ENCODE data around the gene JUNB.
A peak's percentile ranks its signal among the peaks of the same experiment; 100 is the strongest.

JUNB gene

DNA sequence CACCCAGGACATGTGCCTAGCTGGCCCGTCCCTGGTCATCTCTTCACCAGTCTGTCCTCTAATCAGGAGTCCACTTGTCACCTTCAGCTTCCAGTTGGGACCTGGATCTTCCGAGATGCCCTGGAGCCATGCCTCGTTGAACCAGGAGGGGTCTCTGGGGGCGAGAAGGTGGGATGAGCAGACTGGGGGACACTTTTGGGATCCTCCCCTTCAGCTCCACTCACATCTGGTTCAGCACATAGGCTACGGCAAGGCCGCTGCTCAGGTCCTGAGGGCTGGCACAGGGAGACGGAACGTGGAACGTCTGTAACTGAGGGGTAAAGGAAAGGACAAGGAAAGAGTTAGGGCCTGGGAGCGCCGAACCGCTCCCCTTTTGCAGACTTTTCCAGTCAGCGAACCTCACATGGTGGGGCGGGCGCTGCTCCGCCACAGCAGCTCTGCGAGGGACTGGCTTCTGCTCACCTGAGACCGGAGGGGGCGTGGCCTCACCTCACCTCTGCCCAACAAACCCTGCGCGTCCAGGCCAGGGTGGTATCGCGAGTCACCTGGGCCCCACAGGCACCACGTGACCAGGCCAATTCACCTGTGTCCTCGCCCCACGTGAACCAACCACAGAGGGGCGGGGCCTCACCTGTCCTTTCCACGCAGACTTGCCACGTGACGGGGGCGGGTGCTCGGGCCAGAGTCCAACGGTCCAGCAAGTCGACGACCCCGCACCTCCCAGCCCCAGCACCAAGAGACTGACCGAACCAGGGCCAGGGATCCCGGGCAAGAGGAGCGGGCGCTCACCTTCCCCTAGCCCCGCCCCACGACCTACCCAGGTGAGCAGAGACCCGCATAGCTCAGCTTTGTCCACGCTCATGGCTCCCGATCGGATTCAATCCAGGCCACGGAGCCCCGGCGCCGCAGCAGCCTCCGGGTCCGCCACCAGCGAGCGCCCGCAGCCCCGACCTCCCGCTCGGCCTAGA, 16.4 kb upstream of the JUNB start, which contains the start of gene HOOK2:
HOOK2 (minus strand) TSS at position 965 of the 968 bp plus-strand sequence; CDS start at position 862, 103 bp downstream.
- no peak for DNase-seq

DNA sequence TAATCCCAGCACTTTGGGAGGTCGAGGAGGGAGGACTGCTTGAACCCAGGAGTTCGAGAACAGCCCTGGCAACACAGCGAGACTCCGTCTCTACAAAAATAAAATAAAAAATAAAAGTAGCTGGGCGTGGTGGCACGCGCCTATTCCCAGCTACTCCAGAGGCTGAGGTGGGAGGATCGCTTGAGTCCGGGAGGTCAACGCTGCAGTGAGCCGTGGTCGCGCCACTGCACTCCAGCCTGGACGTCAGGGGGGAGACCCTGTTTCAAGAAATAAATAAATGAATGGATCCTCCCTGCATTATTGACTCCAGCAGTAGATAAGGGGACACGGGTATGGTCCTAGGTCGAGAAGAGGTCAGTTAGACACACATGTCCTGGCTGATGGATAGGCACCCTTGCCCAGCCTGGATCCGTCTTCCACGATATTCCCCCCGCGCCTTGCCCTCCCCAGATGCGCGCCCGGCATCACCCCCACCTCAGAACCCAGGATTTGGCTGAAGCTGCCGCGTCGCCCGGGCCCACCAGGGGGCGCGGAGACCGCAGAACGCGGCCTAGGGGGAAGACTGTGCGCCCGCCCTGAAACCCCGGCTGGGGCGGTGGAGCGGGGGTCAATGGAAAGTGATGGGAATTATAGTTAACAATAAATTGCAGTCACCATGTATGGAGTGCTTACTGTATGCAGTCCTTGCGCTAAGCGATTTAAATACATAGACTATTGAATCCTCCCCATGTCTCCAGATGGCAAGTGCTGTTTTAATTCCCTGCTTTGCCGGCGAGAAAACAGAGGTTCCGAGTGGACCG, 13.9 kb upstream of the JUNB start:
- DNase-seq = peak; percentile 87 to 90

DNA sequence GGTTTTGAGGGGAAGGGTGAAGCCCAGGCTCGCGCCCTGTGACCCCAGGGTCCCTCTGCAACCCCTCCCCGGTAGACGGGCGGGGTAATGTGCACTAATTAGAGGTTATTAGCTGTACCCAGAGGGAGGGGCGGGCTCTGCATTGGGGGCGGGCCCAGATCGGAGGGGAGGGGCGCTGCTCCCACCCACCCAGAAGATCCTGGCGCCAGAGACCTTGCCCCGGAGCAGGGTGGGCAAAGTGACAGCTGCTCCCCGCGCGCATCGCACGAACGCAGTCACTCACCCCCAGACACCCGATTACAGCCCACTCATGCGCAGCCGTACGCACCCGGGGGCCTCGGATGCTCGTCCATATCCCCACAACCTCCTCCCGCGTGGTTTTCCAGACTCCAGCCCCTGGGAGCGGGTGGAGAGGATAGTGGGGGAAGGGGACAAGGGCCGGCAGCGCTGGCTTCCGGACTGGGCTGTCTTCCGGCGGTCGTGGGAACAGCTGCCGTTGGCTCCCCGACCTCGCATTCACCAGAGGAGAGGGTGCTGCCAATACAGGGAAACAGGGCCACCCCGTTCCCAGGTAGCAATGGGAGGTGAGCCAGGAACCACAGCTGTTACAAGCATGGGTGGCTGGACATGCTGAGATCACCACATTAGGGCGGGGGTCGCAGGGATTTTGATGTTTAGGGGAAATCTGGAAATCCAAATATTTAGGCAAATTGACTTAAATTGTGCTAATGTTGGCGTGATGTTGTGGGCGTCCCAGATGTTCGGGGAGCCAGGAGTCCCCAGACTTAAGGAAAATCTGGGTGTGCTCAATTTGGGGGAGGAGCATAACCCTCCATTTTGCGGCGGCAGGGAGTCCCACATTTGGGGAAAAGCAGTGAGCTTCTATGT, 13.0 kb upstream of the JUNB start:
- peak; percentile 64 to 70 for DNase-seq

GRCh38 chr19:12778905-12779161, 12.5 kb upstream of the JUNB start:
- no peak for DNase-seq

- no peak for DNase-seq
Measured at GRCh38 chr19:12779162-12779993, 11.9 kb upstream of the JUNB start.

- DNase-seq = no peak
Measured at GRCh38 chr19:12782174-12782423, 9.2 kb upstream of the JUNB start.

- DNase-seq = peak; percentile 92
Measured at GRCh38 chr19:12782424-12783290, 8.6 kb upstream of the JUNB start.

DNA sequence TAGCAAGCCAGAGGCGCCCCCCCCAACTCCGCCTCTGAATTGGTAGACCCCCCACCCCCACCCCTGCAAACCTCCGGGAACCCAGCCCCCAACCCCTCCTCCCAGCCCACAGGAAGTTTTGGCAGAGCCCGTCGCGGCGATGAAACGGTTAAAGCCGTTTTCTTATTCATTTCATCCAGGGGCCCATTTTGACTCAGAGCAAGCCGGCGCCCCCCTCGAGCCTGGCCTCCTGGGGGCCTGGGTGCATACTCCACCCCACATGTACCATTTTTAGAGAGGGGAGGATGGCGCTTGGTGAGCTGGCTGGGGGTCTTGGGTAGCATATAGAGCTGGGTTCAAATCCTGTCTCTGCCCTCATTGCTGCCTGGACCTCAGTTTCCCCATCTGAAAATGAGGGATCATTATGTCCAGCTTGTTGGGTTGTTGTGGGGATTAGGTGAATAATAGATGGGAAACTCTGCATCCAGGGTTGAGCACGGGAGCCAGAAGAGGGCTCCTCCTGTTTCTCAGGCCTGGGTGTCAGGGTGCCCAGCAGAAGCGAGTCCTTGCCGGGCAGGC, 7.9 kb upstream of the JUNB start:
- DNase-seq = peak; percentile 76 to 83

DNA sequence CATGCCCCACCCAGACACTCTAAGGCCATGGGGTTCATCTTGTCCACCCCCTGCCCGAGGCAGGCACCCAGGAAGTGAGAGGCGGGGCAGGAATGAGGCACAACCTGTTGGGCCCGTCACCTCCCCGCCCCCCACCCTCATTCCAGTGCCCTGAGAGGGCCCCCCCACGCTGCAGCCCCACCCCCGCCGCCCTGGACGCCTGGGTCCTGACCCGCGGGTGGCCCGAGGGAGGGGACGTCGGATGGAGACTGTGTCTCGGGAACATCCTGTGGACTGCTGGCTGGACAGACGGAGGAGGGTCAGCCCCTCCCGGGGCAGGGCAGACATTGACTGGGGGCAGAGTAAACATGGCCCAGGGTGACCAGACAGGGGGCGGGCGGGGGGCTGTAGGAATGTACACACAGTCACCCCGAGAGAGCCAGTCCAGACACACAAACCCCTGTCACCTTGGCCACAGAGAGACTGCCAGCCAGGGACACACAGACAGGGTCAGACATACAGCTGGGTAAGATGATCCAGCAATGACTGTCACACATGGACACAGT, 7.4 kb upstream of the JUNB start:
- peak; percentile 43 to 48 for DNase-seq

GRCh38 chr19:12784394-12784870, 6.9 kb upstream of the JUNB start:
- DNase-seq = no peak

GRCh38 chr19:12784871-12785430, 6.3 kb upstream of the JUNB start:
- peak; percentile 27 to 39 for DNase-seq

DNA sequence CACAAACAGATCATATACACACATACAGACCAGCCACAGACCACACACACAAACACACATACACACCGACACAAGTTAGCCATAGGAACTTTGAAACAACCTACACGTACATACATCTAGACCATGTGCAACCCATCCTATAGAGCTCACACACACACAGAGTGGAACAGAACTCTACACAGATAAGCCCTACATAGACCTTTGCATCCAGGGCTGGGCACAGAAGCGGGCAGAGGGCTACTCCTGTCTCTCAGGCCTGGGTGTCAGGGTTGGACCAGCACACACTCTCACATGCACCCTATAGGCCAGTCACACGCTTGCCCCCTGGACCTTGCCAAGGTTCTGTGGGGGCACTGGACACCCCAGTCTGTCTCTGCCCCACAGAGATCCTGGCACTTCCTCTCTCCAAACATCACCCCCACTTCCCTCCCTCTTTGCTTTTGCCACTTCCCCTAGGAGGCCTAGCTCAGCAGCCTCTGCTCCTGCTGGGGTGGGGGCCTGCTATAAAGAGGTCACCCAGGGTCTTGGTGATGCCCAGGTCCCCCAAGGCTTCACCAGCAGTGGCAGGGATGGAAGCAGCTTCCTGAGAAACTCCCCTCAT, 5.8 kb upstream of the JUNB start:
- DNase-seq = peak in 1 of 2 experiments; percentile 24

DNA sequence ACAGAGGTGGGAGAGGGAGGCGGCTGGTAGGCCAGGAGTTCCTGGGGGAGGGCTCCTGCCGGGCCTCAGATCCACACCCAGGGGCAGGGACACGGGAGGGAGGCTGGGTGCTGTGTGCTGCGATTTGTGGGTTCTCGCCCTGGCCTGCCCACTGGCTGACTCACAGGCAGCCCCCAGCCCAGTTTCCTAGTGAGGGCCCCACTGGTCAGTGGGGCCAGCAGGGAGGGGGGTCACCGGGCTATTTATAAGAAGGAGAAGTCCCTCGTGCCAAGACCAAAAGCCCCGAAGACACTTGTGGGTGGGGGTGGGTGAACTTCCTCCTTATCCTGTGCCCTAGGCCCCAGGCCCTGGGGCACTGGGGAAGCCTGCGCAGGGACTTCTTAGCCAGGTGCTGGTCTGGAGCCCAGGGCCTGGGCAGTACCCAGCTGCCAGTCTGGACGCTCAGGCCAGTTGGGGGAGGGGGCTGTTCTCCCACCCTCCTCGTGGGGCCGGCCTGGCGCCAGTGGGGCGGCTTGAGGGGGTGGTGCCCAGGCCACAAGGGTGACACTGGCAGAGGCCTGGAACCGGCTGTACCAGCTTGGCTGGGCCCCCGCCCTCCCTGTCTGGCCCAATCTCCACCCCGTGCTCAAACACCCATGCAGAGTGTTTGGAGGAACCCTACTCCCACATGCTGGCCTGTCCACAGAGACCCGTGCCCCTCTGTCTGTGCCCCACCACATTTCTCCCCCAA, 5.0 kb upstream of the JUNB start:
- peak in 1 of 2 experiments; percentile 29 for DNase-seq

DNA sequence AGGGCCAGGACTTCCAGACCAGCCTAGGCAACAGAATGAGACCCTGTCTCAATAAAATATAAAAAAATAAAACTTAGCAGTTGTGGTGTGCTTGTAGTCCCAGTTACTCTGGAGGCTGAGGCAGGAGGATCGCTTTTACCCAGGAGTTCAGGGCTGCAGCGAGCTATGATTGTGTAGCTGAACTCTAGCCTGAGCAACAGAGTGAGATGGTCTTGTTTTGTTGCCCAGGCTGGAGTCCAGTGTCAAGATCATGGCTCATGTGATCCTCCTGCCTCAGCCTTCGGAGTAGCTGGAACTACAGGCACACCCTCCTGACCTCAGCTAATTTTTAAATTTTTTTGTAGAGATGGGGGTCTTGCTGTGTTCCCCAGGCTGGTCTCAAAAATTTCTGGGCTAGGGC, 4.3 kb upstream of the JUNB start:
- DNase-seq = no peak

DNA sequence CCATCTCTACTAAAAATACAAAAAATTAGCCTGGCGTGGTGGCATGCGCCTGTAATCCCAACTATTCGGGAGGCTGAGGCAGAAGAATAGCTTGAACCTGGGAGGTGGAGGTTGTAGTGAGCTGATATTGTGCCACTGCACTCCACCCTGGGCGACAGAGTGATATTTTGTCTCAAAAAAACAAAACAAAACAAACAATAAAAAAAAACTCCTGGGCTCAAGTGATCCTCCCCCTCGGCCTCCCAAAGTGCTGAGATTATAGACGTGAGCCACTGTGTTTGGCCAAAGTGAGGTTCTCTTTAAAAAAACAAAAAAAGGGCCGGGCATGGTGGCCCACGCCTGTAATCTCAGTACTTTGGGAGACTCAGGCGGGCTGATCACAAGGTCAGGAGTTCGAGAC, 3.8 kb upstream of the JUNB start:
- no peak for DNase-seq

DNA sequence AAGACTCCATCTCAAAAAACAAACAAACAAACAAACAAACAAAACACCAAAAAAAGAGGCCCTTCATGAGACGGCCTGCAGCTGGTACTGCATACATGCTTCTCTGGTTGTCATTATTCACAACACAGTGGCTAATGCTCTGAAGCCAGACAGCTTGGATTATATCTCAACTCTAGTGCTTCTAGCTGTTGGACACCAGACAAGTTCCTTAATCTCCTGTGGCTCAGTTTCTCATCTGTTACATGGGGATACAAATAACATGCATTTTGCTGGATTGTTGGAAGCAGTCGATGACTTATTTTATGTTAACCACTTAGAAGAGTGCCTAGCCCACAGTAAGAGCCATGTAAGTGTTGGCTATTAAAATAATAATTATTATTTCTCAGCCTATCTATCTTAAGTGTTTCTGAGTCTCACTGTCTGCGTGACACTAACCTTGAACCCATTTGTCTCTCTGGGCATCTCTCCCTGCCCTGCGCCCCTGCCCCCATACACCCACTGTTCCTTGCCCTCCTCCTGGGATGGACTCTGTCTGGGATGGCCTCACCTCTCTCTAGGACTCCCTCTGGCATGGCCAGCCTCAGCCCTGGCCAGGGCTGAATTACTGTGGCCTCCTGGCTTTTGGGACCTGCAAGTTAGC, 3.1 kb upstream of the JUNB start:
- DNase-seq = no peak

DNA sequence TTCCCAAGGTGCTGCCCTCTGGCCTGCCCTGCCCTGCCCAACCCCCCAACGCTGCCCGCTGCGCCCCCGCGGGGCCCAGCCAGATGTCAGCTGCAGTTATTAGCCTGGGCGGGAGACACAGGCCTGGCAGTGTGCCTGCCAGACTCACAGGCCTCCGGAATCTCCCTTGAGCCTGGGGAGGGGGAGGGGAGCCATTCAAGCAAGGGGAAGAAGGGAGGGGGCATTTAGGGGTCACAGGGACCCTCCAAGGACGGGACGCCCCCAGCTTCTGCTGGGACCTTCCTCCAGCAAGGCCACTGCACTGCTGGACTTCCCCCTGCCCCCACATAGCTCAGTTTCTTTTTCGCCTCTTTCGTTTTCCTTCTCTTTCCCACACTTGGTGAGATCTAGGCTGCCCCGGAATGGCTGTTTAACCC, 2.6 kb upstream of the JUNB start:
- DNase-seq = peak; percentile 60 to 69

All from activated CD4-positive, alpha-beta T cell treated with anti-CD3 and anti-CD28 coated beads, Interleukin-2, amount 50 U/mL, for 48 hours (primary cell).